RWPE2 (cell line): Measurements from ENCODE around the gene BOLA1.
A peak's percentile ranks its signal among the peaks of the same experiment; 100 is the strongest.
"Not testable (repeated sequence)": the region's sequence is repeated elsewhere in the genome, so short reads cannot be mapped to it uniquely, and the experiment has no call there.

Experiments
- ATAC-seq: fragments of 200-7000 bp; cut with Tn5 transposase; 3 replicates; pipeline ENCODE4 v1.9.1; 2021; ENCODE audit warnings: low read depth
- DNase-seq: peaks from one replicate; pipeline ENCODE4 v3.0.0-alpha.2; 2020; ENCODE audit warnings: low spot score
- H3K27ac ChIP-seq: fragments of 450-650 bp; 2 replicates; pipeline ENCODE4 v1.5.1; 2017; ENCODE audit warnings: mild to moderate bottlenecking; ENCODE audit not compliant: poor library complexity, severe bottlenecking
- H3K27me3 ChIP-seq: fragments of 250-450 bp; sonication (Bioruptor Pico); 2 replicates; pipeline ENCODE4 v1.5.1; 2021; ENCODE audit warnings: mild to moderate bottlenecking, moderate library complexity; ENCODE audit not compliant: insufficient read depth, poor library complexity, severe bottlenecking
- H3K36me3 ChIP-seq: fragments of 250-450 bp; sonication (Bioruptor Pico); 2 replicates; pipeline ENCODE4 v1.5.1; 2020; ENCODE audit warnings: low read depth, mild to moderate bottlenecking, moderate library complexity
- H3K4me1 ChIP-seq: fragments of 250-450 bp; sonication (Bioruptor Pico); 2 replicates; pipeline ENCODE4 v1.5.1; 2021; ENCODE audit warnings: mild to moderate bottlenecking, moderate library complexity; ENCODE audit not compliant: insufficient read depth, poor library complexity, severe bottlenecking
- H3K4me3 ChIP-seq: fragments of 250-450 bp; sonication (Bioruptor Pico); 2 replicates; pipeline ENCODE4 v1.5.1; 2021; ENCODE audit warnings: mild to moderate bottlenecking, moderate library complexity; ENCODE audit not compliant: severe bottlenecking
- H3K9me3 ChIP-seq: fragments of 250-450 bp; sonication (Bioruptor Pico); 2 replicates; pipeline ENCODE4 v1.5.1; 2021; ENCODE audit warnings: mild to moderate bottlenecking, moderate library complexity; ENCODE audit not compliant: severe bottlenecking
- CTCF ChIP-seq: fragments of 450-650 bp; IDR thresholded peaks from one replicate; pipeline ENCODE4 v1.5.1; 2017; ENCODE audit warnings: mild to moderate bottlenecking, moderate library complexity; ENCODE audit not compliant: poor library complexity, severe bottlenecking

The BOLA1 gene

DNA sequence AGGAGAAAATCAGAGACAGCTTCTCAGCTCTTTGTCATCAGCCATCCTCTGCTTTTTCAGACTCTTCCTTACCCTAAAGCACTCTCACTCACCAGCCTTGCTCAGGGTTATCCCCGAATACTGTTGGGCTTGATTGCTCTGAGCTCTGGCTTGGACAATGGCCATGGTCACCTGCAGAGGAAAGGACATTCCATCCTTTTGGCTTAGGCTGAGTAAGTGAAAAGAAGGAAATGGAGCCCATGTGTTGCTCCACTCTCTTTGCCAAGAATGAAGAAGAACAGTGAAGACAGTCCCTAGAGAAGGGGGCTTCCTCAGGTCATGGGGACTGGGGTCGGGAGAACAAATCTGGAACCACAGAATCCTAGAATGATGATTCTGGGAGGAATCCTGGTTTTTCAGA, 35.0 kb downstream of the BOLA1 start:
- DNase-seq = no peak
- Histone ChIP-seq H3K9me3 (no peaks in the 10 kb centered on the region), H3K4me3 (no peak overlapping the region), H3K27me3 (no peaks in the 10 kb centered on the region), H3K4me1 (peaks cover 26% of the 10 kb centered on the region), H3K27ac (no peak overlapping the region), H3K36me3 (peaks cover 9% of the 10 kb centered on the region; the same call in 1 of the 2 replicates)
- no peak for TF ChIP-seq CTCF
- no peak for ATAC-seq

GRCh38 chr1:149936170-149936991, 37.0 kb downstream of the BOLA1 start, which contains the start of gene MTMR11:
TSS of gene MTMR11 (minus strand) at chr1:149936879. CDS start at chr1:149936647, 232 bp downstream.
- Histone ChIP-seq H3K27me3 (no peaks in the 10 kb centered on the region), H3K27ac (peak within 1 kb of the TSS; percentile 86), H3K4me3 (peak within 1 kb of the TSS; percentile 40), H3K36me3 (no peaks in the 10 kb centered on the region), H3K4me1 (peaks cover 30% of the 10 kb centered on the region), H3K9me3 (no peaks in the 10 kb centered on the region)
- ATAC-seq (peak; percentile 51; the same call in 2 of the 3 replicates), DNase-seq (no peak)
- TF ChIP-seq CTCF = no peak

GRCh38 chr1:149936992-149937705, 37.8 kb downstream of the BOLA1 start:
- peak overlapping the region; percentile 40 for H3K4me3 ChIP-seq
- peak overlapping the region; percentile 86 for H3K27ac ChIP-seq

DNA sequence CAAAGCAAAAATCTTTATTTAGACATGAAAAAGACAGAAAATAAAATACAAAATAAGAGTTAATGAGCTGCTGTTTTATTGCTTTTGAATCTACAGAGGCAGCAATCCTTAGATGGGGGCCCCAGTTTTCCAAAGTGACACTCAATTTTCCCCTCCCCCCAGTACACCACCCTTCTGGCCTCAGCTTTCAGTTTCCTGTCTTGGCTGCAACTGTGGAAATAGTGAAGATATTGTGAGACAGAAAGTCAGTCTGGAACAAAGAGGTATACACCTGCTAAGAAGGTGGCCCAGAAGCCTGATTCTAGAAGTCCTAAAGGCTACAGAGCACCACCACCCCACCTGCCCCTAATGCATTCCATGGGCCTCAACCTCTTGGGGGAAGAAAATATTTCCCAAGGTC, 38.4 kb downstream of the BOLA1 start:
- Histone ChIP-seq H3K27me3 (no peaks in the 10 kb centered on the region), H3K9me3 (no peaks in the 10 kb centered on the region), H3K4me1 (peaks cover 31% of the 10 kb centered on the region), H3K27ac (peak overlapping the region; percentile 86), H3K36me3 (no peaks in the 10 kb centered on the region), H3K4me3 (no peak overlapping the region)
- no peak for DNase-seq
- no peak for ATAC-seq
- TF ChIP-seq CTCF = no peak

More at GRCh38 chr1:149936992-149937705, 37.8 kb downstream of the BOLA1 start:
- ATAC-seq (peak; percentile 81), DNase-seq (peak; percentile 82)
- H3K36me3 ChIP-seq = no peaks in the 10 kb centered on the region
- no peaks in the 10 kb centered on the region for H3K9me3 ChIP-seq
- peak; percentile 10 for TF ChIP-seq CTCF
- H3K27me3 ChIP-seq = no peaks in the 10 kb centered on the region
- H3K4me1 ChIP-seq = peaks cover 31% of the 10 kb centered on the region

- not testable (repeated sequence) for DNase-seq, ATAC-seq, H3K36me3 ChIP-seq, H3K9me3 ChIP-seq, H3K27me3 ChIP-seq
- peaks cover 31% of the 10 kb centered on the region for H3K4me1 ChIP-seq
- peak overlapping the region; percentile 86 for H3K27ac ChIP-seq
- H3K4me3 ChIP-seq = peak overlapping the region; percentile 12
These were observed 39.3 kb downstream of the BOLA1 start for GRCh38 chr1:149938668-149939003.
